ENCODE measurements around the gene C2CD2L.

- TF ChIP-seq CTCF (conservative IDR thresholded peaks at IDR 0.05; ENCODE audit: low read depth, low read length) = no peak
- no peak for TF ChIP-seq EZH2phosphoT487 (IDR thresholded peaks at IDR 0.05; ENCODE audit: borderline replicate concordance, low read length)
- no peak for TF ChIP-seq EZH2 (IDR thresholded peaks at IDR 0.05; ENCODE audit: low read length, unreplicated experiment)
Observed at GRCh38 chr11:119125821-119126220, 18.7 kb downstream of the C2CD2L start.

All from PC-3 (cell line).